ENCODE data around the gene NUMA1.

Gene NUMA1

DNA sequence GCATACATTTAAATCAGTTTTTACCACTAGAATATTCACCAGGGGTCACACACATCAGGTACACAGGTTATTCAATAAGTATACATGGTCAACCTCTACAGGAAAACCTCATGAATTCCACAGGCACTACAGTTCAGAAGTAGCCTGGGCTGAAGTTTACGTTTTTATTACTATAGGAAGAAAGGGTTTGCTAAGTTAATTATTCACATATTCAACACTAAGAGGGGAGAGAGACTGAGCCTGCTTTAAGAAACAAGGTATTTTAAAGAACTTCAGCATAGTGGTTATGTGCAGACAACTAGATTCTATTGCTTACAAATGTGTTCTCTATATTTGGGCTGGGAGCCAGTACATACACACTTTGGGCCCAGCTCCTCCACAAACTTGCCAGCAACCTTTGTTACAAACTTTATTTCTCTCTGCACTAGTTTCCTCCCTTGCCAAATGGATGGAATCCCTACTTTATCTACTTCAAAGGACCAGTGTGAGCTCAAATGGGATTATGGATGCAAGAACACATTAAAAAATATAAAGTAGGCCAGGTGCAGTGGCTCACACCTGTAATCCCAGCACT lies 49.8 kb downstream of the NUMA1 start:
- H3K27ac ChIP-seq (ENCODE audit: low read depth, low read length) = no peak overlapping the region
- no peaks in the 10 kb centered on the region for H3K27me3 ChIP-seq (ENCODE audit: insufficient read depth, low read length, poor library complexity)
- H3K4me2 ChIP-seq (ENCODE audit: low read length) = no peak overlapping the region
- H3K56ac ChIP-seq (ENCODE audit: low read length) = no peak overlapping the region
- H3K23ac ChIP-seq (ENCODE audit: low read length) = no peak overlapping the region
- no peaks in the 10 kb centered on the region for H3K79me1 ChIP-seq (ENCODE audit: low read length)
- H3K4ac ChIP-seq (ENCODE audit: low read depth, low read length) = no peak overlapping the region
- no peak overlapping the region for H2BK15ac ChIP-seq (replicated peaks; ENCODE audit: low read depth)
- no peaks in the 10 kb centered on the region for H3K79me2 ChIP-seq (ENCODE audit: control insufficient read depth, insufficient read depth, low read length)
- H3K4me3 ChIP-seq (ENCODE audit: low read length) = no peak overlapping the region
- H2BK120ac ChIP-seq (ENCODE audit: low read depth, low read length) = no peak overlapping the region
- no peaks in the 10 kb centered on the region for H3K4me1 ChIP-seq (ENCODE audit: control insufficient read depth, low read depth, low read length)
- H2AK5ac ChIP-seq (ENCODE audit: low read length) = no peak overlapping the region
- H4K8ac ChIP-seq (ENCODE audit: low read depth, low read length) = no peak overlapping the region
- no peak overlapping the region for H3K18ac ChIP-seq (ENCODE audit: low read length)
- H3K36me3 ChIP-seq (ENCODE audit: control insufficient read depth, insufficient read depth, low read length) = peaks cover 5% of the 10 kb centered on the region
- H4K5ac ChIP-seq (ENCODE audit: low read length) = no peak overlapping the region
- no peak overlapping the region for H2BK5ac ChIP-seq (ENCODE audit: low read length)
- WGBS (ENCODE audit: extremely low coverage, insufficient coverage, low lambda C conversion rate) = no CpG with 5 or more reads among the region's 1 CpG
- H3K9ac ChIP-seq (ENCODE audit: low read length) = no peak overlapping the region
- DNase-seq = no peak

DNA sequence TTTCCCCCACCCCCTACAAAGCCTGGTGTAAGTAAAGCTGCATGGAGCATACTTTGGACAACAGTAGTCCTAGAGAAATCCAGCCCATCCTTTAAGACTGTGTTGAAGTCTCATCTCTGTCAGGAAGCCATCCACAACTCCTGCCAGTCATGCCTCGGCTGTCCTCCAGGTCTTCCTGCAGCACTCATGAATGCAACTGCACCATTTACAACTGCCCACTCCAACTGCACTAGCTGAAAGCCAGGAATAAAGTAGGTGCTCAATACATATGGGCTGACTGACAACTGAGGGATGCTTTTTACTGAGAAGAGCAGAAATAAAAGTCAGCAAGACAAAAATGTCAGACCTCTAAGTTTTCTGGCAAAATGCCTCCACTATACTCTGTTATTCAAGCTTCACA lies 54.3 kb downstream of the NUMA1 start:
- WGBS (ENCODE audit: extremely low coverage, insufficient coverage, low lambda C conversion rate) = no CpG with 5 or more reads among the region's 1 CpG
- Histone ChIP-seq H4K5ac (ENCODE audit: low read length) (no peak overlapping the region), H3K4me2 (ENCODE audit: low read length) (no peak overlapping the region), H3K4me3 (ENCODE audit: low read length) (no peak overlapping the region), H3K4ac (ENCODE audit: low read depth, low read length) (no peak overlapping the region), H3K36me3 (ENCODE audit: control insufficient read depth, insufficient read depth, low read length) (peaks cover 10% of the 10 kb centered on the region), H3K23ac (ENCODE audit: low read length) (no peak overlapping the region), H3K9ac (ENCODE audit: low read length) (no peak overlapping the region), H2AK5ac (ENCODE audit: low read length) (no peak overlapping the region), H2BK15ac (replicated peaks; ENCODE audit: low read depth) (no peak overlapping the region), H3K79me1 (ENCODE audit: low read length) (peaks cover 2% of the 10 kb centered on the region), H3K18ac (ENCODE audit: low read length) (no peak overlapping the region), H3K56ac (ENCODE audit: low read length) (no peak overlapping the region), H3K79me2 (ENCODE audit: control insufficient read depth, insufficient read depth, low read length) (no peaks in the 10 kb centered on the region), H3K27ac (ENCODE audit: low read depth, low read length) (no peak overlapping the region), H3K27me3 (ENCODE audit: insufficient read depth, low read length, poor library complexity) (no peaks in the 10 kb centered on the region), H3K4me1 (ENCODE audit: control insufficient read depth, low read depth, low read length) (no peaks in the 10 kb centered on the region), H4K8ac (ENCODE audit: low read depth, low read length) (no peak overlapping the region), H2BK5ac (ENCODE audit: low read length) (no peak overlapping the region), H2BK120ac (ENCODE audit: low read depth, low read length) (no peak overlapping the region)
- DNase-seq = no peak

DNA sequence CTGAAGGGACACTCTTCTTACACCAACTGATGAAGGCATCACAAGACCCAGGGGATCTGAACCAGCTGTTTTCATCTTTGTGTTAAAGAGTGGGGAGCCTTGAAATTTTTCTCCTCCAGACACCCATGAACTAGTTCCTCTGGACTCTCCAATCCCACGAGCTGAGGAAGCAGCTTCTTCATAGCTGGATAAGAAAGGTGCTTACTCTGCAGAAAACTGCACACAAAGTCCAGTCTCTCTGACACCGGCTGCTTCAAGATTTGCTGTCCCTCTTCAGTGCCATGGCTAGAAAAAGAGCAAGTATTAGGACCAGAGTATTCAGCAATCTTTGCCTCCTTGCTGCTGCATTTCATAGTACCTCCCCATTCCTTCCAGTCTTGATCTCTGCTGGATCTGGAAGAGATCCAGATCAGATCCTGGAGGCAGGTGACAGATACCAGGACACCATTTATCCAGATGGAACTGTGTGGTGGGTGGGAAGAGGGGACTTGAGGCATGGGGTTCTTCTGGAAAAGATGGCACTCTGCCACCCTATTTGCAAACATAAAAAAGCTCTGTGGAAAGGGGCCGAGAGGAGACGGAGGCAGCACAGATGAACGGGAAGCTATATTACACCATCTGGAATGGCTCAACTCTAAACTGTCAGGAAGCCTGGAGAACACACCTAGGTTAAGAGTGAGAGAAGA lies 56.1 kb downstream of the NUMA1 start:
- H3K23ac ChIP-seq (ENCODE audit: low read length) = no peak overlapping the region
- no peak overlapping the region for H4K8ac ChIP-seq (ENCODE audit: low read depth, low read length)
- no peaks in the 10 kb centered on the region for H3K79me2 ChIP-seq (ENCODE audit: control insufficient read depth, insufficient read depth, low read length)
- no peak for DNase-seq
- H3K18ac ChIP-seq (ENCODE audit: low read length) = no peak overlapping the region
- WGBS (ENCODE audit: extremely low coverage, insufficient coverage, low lambda C conversion rate) = no CpG with 5 or more reads among the region's 5 CpGs
- H3K79me1 ChIP-seq (ENCODE audit: low read length) = peaks cover 2% of the 10 kb centered on the region
- H3K27ac ChIP-seq (ENCODE audit: low read depth, low read length) = no peak overlapping the region
- no peak overlapping the region for H3K4ac ChIP-seq (ENCODE audit: low read depth, low read length)
- no peak overlapping the region for H3K4me2 ChIP-seq (ENCODE audit: low read length)
- no peaks in the 10 kb centered on the region for H3K4me1 ChIP-seq (ENCODE audit: control insufficient read depth, low read depth, low read length)
- H3K27me3 ChIP-seq (ENCODE audit: insufficient read depth, low read length, poor library complexity) = no peaks in the 10 kb centered on the region
- H2BK15ac ChIP-seq (replicated peaks; ENCODE audit: low read depth) = no peak overlapping the region
- no peak overlapping the region for H3K56ac ChIP-seq (ENCODE audit: low read length)
- H3K36me3 ChIP-seq (ENCODE audit: control insufficient read depth, insufficient read depth, low read length) = peaks cover 14% of the 10 kb centered on the region
- no peak overlapping the region for H2AK5ac ChIP-seq (ENCODE audit: low read length)
- no peak overlapping the region for H4K5ac ChIP-seq (ENCODE audit: low read length)
- H2BK5ac ChIP-seq (ENCODE audit: low read length) = no peak overlapping the region
- H3K4me3 ChIP-seq (ENCODE audit: low read length) = no peak overlapping the region
- no peak overlapping the region for H3K9ac ChIP-seq (ENCODE audit: low read length)
- H2BK120ac ChIP-seq (ENCODE audit: low read depth, low read length) = no peak overlapping the region

DNA sequence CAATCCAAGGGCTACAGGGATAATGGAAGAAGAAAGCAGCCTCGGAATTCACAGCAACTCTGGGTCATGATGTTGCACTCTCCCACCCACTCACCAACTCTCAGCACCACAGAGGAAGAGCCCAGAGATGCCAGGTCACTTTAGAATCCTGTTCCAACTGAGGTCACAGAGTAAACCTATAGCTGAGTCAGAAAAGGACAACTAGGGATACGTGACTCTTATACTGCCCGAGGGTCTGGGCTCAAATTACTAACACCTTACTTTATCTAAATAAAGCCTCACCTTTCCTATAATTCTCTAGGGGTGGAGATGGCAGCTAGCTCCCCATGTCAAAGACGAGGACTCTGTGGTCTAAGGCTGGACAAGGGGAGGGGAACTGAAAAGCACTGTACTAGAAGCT lies 57.0 kb downstream of the NUMA1 start:
- H3K23ac ChIP-seq (ENCODE audit: low read length) = no peak overlapping the region
- H4K8ac ChIP-seq (ENCODE audit: low read depth, low read length) = no peak overlapping the region
- H2BK5ac ChIP-seq (ENCODE audit: low read length) = no peak overlapping the region
- H3K4me1 ChIP-seq (ENCODE audit: control insufficient read depth, low read depth, low read length) = no peaks in the 10 kb centered on the region
- WGBS (ENCODE audit: extremely low coverage, insufficient coverage, low lambda C conversion rate) = no CpG with 5 or more reads among the region's 4 CpGs
- H3K36me3 ChIP-seq (ENCODE audit: control insufficient read depth, insufficient read depth, low read length) = peaks cover 17% of the 10 kb centered on the region
- H3K27me3 ChIP-seq (ENCODE audit: insufficient read depth, low read length, poor library complexity) = no peaks in the 10 kb centered on the region
- H3K79me2 ChIP-seq (ENCODE audit: control insufficient read depth, insufficient read depth, low read length) = no peaks in the 10 kb centered on the region
- H2AK5ac ChIP-seq (ENCODE audit: low read length) = no peak overlapping the region
- H3K18ac ChIP-seq (ENCODE audit: low read length) = no peak overlapping the region
- no peak overlapping the region for H3K27ac ChIP-seq (ENCODE audit: low read depth, low read length)
- H4K5ac ChIP-seq (ENCODE audit: low read length) = no peak overlapping the region
- H3K9ac ChIP-seq (ENCODE audit: low read length) = no peak overlapping the region
- DNase-seq = no peak
- no peak overlapping the region for H3K4ac ChIP-seq (ENCODE audit: low read depth, low read length)
- H3K56ac ChIP-seq (ENCODE audit: low read length) = no peak overlapping the region
- no peak overlapping the region for H2BK120ac ChIP-seq (ENCODE audit: low read depth, low read length)
- peaks cover 2% of the 10 kb centered on the region for H3K79me1 ChIP-seq (ENCODE audit: low read length)
- no peak overlapping the region for H2BK15ac ChIP-seq (replicated peaks; ENCODE audit: low read depth)
- no peak overlapping the region for H3K4me3 ChIP-seq (ENCODE audit: low read length)
- H3K4me2 ChIP-seq (ENCODE audit: low read length) = no peak overlapping the region

DNA sequence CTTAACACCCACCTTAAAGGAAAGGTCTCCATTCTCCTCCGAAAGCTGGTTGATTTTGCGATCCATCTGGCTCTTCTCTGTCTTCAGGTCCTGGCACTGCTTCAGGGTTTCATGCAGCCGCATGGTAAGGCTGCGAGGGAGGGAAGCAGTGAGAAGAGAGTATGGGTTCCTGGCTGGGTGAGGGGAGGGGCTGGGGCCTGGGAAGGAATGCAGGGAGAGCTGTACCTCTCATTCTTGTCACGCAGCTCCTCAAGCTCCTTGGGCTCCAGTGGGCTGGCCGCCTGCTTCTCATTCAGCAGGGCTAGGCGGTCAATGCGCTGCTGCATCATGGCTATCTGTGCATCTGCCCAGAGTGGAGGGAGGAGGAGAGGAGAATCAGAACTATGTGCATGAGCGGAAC lies 62.2 kb downstream of the NUMA1 start:
- Histone ChIP-seq H3K23ac (ENCODE audit: low read length) (no peak overlapping the region), H3K27me3 (ENCODE audit: insufficient read depth, low read length, poor library complexity) (no peaks in the 10 kb centered on the region), H2BK5ac (ENCODE audit: low read length) (no peak overlapping the region), H3K9ac (ENCODE audit: low read length) (no peak overlapping the region), H3K4me3 (ENCODE audit: low read length) (no peak overlapping the region), H3K4me1 (ENCODE audit: control insufficient read depth, low read depth, low read length) (no peaks in the 10 kb centered on the region), H3K56ac (ENCODE audit: low read length) (no peak overlapping the region), H4K5ac (ENCODE audit: low read length) (no peak overlapping the region), H2AK5ac (ENCODE audit: low read length) (no peak overlapping the region), H3K18ac (ENCODE audit: low read length) (no peak overlapping the region), H3K36me3 (ENCODE audit: control insufficient read depth, insufficient read depth, low read length) (peaks cover 40% of the 10 kb centered on the region), H4K8ac (ENCODE audit: low read depth, low read length) (no peak overlapping the region), H3K79me2 (ENCODE audit: control insufficient read depth, insufficient read depth, low read length) (no peaks in the 10 kb centered on the region), H2BK120ac (ENCODE audit: low read depth, low read length) (no peak overlapping the region), H3K79me1 (ENCODE audit: low read length) (no peaks in the 10 kb centered on the region), H3K27ac (ENCODE audit: low read depth, low read length) (no peak overlapping the region), H3K4ac (ENCODE audit: low read depth, low read length) (no peak overlapping the region), H3K4me2 (ENCODE audit: low read length) (no peak overlapping the region), H2BK15ac (replicated peaks; ENCODE audit: low read depth) (no peak overlapping the region)
- WGBS (ENCODE audit: extremely low coverage, insufficient coverage, low lambda C conversion rate) = no CpG with 5 or more reads among the region's 9 CpGs
- DNase-seq = no peak

Data from mesendoderm (in vitro differentiated cells).